CD14-positive monocyte (primary cell): ENCODE data around the gene TRRAP. TPM values are rescaled to one million over a fixed set of nuclear protein-coding genes. Genes with fewer than 3 reads are reported as not detected.

Experiments
- DNase-seq, 3 donors: peaks; one replicate each; pipeline ENCODE4 v3.0.0-alpha.2; 2011 to 2022
- H2AFZ ChIP-seq: 2 replicates; pipeline ENCODE4 v1.6.0; 2012; ENCODE audit warnings: mild to moderate bottlenecking, low read depth, low read length, inconsistent platforms; ENCODE audit not compliant: insufficient read depth, poor library complexity, severe bottlenecking
- H3K27ac ChIP-seq, 2 donors: 1 replicate in 1 of 2; 2 replicates in 1 of 2; pipeline ENCODE4 v1.5.1; 2012 to 2013; ENCODE audit warnings: low read length in 2 of 2, control low read depth in 1 of 2, inconsistent platforms in 1 of 2, low read depth in 1 of 2, mild to moderate bottlenecking in 1 of 2
- H3K27me3 ChIP-seq, 2 donors: one replicate each; pipeline versions ENCODE4 v1.6.0 to v1.6.1; 2011 to 2013; ENCODE audit warnings: low read length in 2 of 2; ENCODE audit not compliant: control insufficient read depth in 2 of 2, insufficient read depth in 2 of 2
- H3K36me3 ChIP-seq, 2 donors: replicated peaks in 1 of 2; 1 replicate in 1 of 2; 2 replicates in 1 of 2; pipeline versions ENCODE4 v1.5.1 to v1.6.1; 2012 to 2013; ENCODE audit warnings: low read length in 2 of 2, control low read depth in 1 of 2, inconsistent platforms in 1 of 2, mild to moderate bottlenecking in 1 of 2; ENCODE audit not compliant: insufficient read depth in 2 of 2, control insufficient read depth in 1 of 2
- H3K4me1 ChIP-seq, 2 donors: 1 replicate in 1 of 2; 2 replicates in 1 of 2; pipeline versions ENCODE4 v1.5.1 to v1.6.1; 2012 to 2013; ENCODE audit warnings: low read length in 2 of 2, control low read depth in 1 of 2, inconsistent platforms in 1 of 2, mild to moderate bottlenecking in 1 of 2, moderate library complexity in 1 of 2; ENCODE audit not compliant: insufficient read depth in 2 of 2, control insufficient read depth in 1 of 2
- H3K4me2 ChIP-seq: replicated peaks from 2 replicates; pipeline ENCODE3; 2012; ENCODE audit warnings: low read length, moderate library complexity, mild to moderate bottlenecking; ENCODE audit not compliant: poor library complexity, severe bottlenecking; ENCODE audit errors: extremely low read depth
- H3K4me3 ChIP-seq, 3 experiments: fragments of 200-600 bp in 1 of 3; sonication (generic) in 1 of 3; replicated peaks in 1 of 3; 1 replicate in 2 of 3; 2 replicates in 1 of 3; pipeline ENCODE4 v1.5.1; 2011 to 2013; ENCODE audit warnings: low read length in 3 of 3, mild to moderate bottlenecking in 3 of 3, control low read depth in 2 of 3, low read depth in 2 of 3, inconsistent platforms in 1 of 3, moderate library complexity in 1 of 3
- H3K79me2 ChIP-seq: 2 replicates; pipeline ENCODE4 v1.6.0; 2012; ENCODE audit warnings: mild to moderate bottlenecking, control low read depth, inconsistent platforms, low read length, moderate library complexity; ENCODE audit not compliant: insufficient read depth
- H3K9ac ChIP-seq: 2 replicates; pipeline ENCODE4 v1.6.0; 2017; ENCODE audit warnings: low read length, mild to moderate bottlenecking; ENCODE audit not compliant: insufficient read depth, poor library complexity, severe bottlenecking
- H3K9me3 ChIP-seq, 2 donors: replicated peaks in 1 of 2; 1 replicate in 1 of 2; 2 replicates in 1 of 2; pipeline versions ENCODE4 v1.5.1 to v1.6.1; 2012 to 2013; ENCODE audit warnings: low read length in 2 of 2, control low read depth in 1 of 2; ENCODE audit not compliant: control insufficient read depth in 1 of 2, insufficient read depth in 1 of 2
- H4K20me1 ChIP-seq: 2 replicates; pipeline ENCODE4 v1.6.0; 2012; ENCODE audit warnings: mild to moderate bottlenecking, low read length, control low read depth, moderate library complexity; ENCODE audit not compliant: insufficient read depth
- H3K27ac Mint-ChIP-seq, 7 donors: one replicate each; pipeline ENCODE4 v1.8.0; 2020; ENCODE audit warnings: mild to moderate bottlenecking in 7 of 7, mixed read lengths in 7 of 7, moderate library complexity in 6 of 7, inconsistent platforms in 2 of 7
- H3K27me3 Mint-ChIP-seq, 3 donors: one replicate each; pipeline ENCODE4 v1.8.0; 2021 to 2022; ENCODE audit warnings: low read depth in 3 of 3, mild to moderate bottlenecking in 3 of 3, mixed read lengths in 3 of 3, moderate library complexity in 3 of 3, inconsistent platforms in 1 of 3
- H3K36me3 Mint-ChIP-seq, 2 donors: one replicate each; pipeline ENCODE4 v1.8.0; 2020; ENCODE audit warnings: mixed read lengths in 2 of 2, inconsistent platforms in 1 of 2, mild to moderate bottlenecking in 1 of 2
- H3K4me1 Mint-ChIP-seq: one replicate; pipeline ENCODE4 v1.8.0; 2020; ENCODE audit warnings: mild to moderate bottlenecking, mixed read lengths
- H3K4me3 Mint-ChIP-seq, 2 donors: one replicate each; pipeline ENCODE4 v1.8.0; 2020; ENCODE audit warnings: mild to moderate bottlenecking in 2 of 2, mixed read lengths in 2 of 2, moderate library complexity in 1 of 2
- H3K9me3 Mint-ChIP-seq, 7 donors: one replicate each; pipeline ENCODE4 v1.8.0; 2020 to 2022; ENCODE audit warnings: mixed read lengths in 7 of 7, mild to moderate bottlenecking in 6 of 7, moderate library complexity in 6 of 7, inconsistent platforms in 2 of 7
- CTCF ChIP-seq: fragments of 200-600 bp; IDR thresholded peaks from one replicate; pipeline ENCODE4 v1.8.0; 2022; ENCODE audit warnings: antibody characterized with exemption, mild to moderate bottlenecking
- WGBS: methylation state at CpG from one replicate; pipeline ENCODE4 v1.1.5; 2013; ENCODE audit warnings: missing lambda C conversion rate; ENCODE audit not compliant: insufficient coverage; 5-methylcytosine and 5-hydroxymethylcytosine counted together
- intact Hi-C, 2 donors: fragments of 100-400 bp; cut with micrococcal nuclease; formaldehyde crosslinking; loops; one replicate each; pipeline versions ENCODE4 v1.15.0 to v1.15.1; 2023
- polyA plus RNA-seq, 3 donors: library from polyadenylated mRNA; depleted of rRNA in 1 of 3; unstranded in 2 of 3; stranded (reverse) in 1 of 3; fragments of 300-500 nt in 2 of 3; fragments of >200 nt in 1 of 3; fragmentation: Illumina TruSeq in 2 of 3; gene quantifications; 1 replicate in 2 of 3; 2 replicates in 1 of 3; pipeline ENCODE4 v1.2.3, GENCODE V29; 2012 to 2021

The TRRAP gene
- polyA plus RNA-seq, 3 donors = 0.67 to 12.2 (median 1.2) TPM

GRCh38 chr7:98837630-98837972, 40.7 kb upstream of the TRRAP start:
- no peaks in the 10 kb centered on the region for H3K27me3 ChIP-seq
- no peaks in the 10 kb centered on the region for H3K9me3 ChIP-seq
- 42% methylated on average over 2 of the region's 5 CpGs for WGBS
- TF ChIP-seq CTCF = no peak
- Mint-ChIP-seq H3K4me3 (no peak overlapping the region), H3K27ac (no peak overlapping the region), H3K27me3 (peaks cover 6 to 10% (median 8%) of the 10 kb centered on the region in 3 donors), H3K9me3 (peaks cover 0 to 2% (median 0%) of the 10 kb centered on the region in 7 donors), H3K36me3 (no peaks in the 10 kb centered on the region), H3K4me1 (no peaks in the 10 kb centered on the region)
- no peak overlapping the region for H3K4me2 ChIP-seq
- DNase-seq = no peak
- no peak overlapping the region for H3K4me3 ChIP-seq
- H4K20me1 ChIP-seq = no peaks in the 10 kb centered on the region
- intact Hi-C loops = loop anchor here in 1 of 2 donors (5.0 kb wide), 1 partner anchor 105 kb away; no protein-coding TSS in a partner anchor
- no peaks in the 10 kb centered on the region for H3K4me1 ChIP-seq
- H3K9ac ChIP-seq = no peak overlapping the region
- no peaks in the 10 kb centered on the region for H3K36me3 ChIP-seq
- no peak overlapping the region for H3K27ac ChIP-seq
- no peaks in the 10 kb centered on the region for H3K79me2 ChIP-seq
- no peak overlapping the region for H2AFZ ChIP-seq

- Histone ChIP-seq H3K9me3 (no peaks in the 10 kb centered on the region), H3K4me1 (no peaks in the 10 kb centered on the region), H3K79me2 (no peaks in the 10 kb centered on the region), H3K4me2 (no peak overlapping the region), H4K20me1 (no peaks in the 10 kb centered on the region), H3K9ac (no peak overlapping the region), H3K4me3 (no peak overlapping the region), H2AFZ (no peak overlapping the region), H3K27ac (no peak overlapping the region), H3K27me3 (no peaks in the 10 kb centered on the region), H3K36me3 (no peaks in the 10 kb centered on the region)
- no peak for DNase-seq
- H3K27ac Mint-ChIP-seq = no peak overlapping the region
- H3K4me3 Mint-ChIP-seq = no peak overlapping the region
- WGBS = 90% methylated on average over 5 of the region's 11 CpGs
- no peak for TF ChIP-seq CTCF
- intact Hi-C loops = loop anchor here in 1 of 2 donors (2.0 to 5.0 kb wide), 2 partner anchors 93 to 405 kb away; no protein-coding TSS in a partner anchor
- H3K27me3 Mint-ChIP-seq = peaks cover 8 to 16% (median 8%) of the 10 kb centered on the region in 3 donors
- no peaks in the 10 kb centered on the region for H3K9me3 Mint-ChIP-seq
- no peaks in the 10 kb centered on the region for H3K36me3 Mint-ChIP-seq
- H3K4me1 Mint-ChIP-seq = no peaks in the 10 kb centered on the region
Measured at GRCh38 chr7:98840096-98840495, 38.2 kb upstream of the TRRAP start.
